Endothelial cell of umbilical vein (primary cell): ENCODE results near the gene EFNB1. TPM values are rescaled to one million over a fixed set of nuclear protein-coding genes. Genes with fewer than 3 reads are reported as not detected.

Experiments
- BruUV-seq: library from RNA; stranded (reverse); fragments of 400-500 nt; replicated peaks from 2 replicates; lab custom pipeline; 2021; lab: Mats Ljungman, UMichigan
- CTCF ChIA-PET: fragments of 300-600, 350-600 bp; sonication (Branson Sonifier 250); formaldehyde crosslinking; loops from one replicate; lab custom pipeline; 2021; ENCODE audit warnings: antibody characterized with exemption, inconsistent platforms; lab: Charles Lee
- POLR2A ChIA-PET: fragments of 300-600, 350-600 bp; sonication (Branson Sonifier 250); formaldehyde crosslinking; loops from one replicate; lab custom pipeline; 2021; ENCODE audit warnings: antibody characterized with exemption, inconsistent platforms; lab: Charles Lee
- DNase-seq: peaks from one replicate; pipeline ENCODE4 v3.0.0-alpha.2; 2011; ENCODE audit warnings: low read depth, low spot score
- FAIRE-seq: peaks from 2 replicates; lab custom pipeline; 2011; peaks lifted over from hg19 to GRCh38; lab: Jason Lieb, UNC
- H2AFZ ChIP-seq: 2 replicates; pipeline ENCODE4 v1.6.0; 2012; ENCODE audit warnings: low read depth, low read length, control low read depth, inconsistent platforms
- H3K27ac ChIP-seq: 2 replicates; pipeline ENCODE4 v1.5.1; 2011; ENCODE audit warnings: low read depth, mild to moderate bottlenecking, control low read depth, low read length, moderate library complexity; ENCODE audit not compliant: insufficient read depth
- H3K27me3 ChIP-seq, 2 experiments: 2 replicates each; pipeline versions ENCODE4 v1.6.0 to v1.6.1; 2011; ENCODE audit warnings: low read length in 2 of 2, mixed read lengths in 1 of 2; ENCODE audit not compliant: control insufficient read depth in 2 of 2, insufficient read depth in 2 of 2
- H3K36me3 ChIP-seq, 2 experiments: 2 replicates in 1 of 2; 3 replicates in 1 of 2; pipeline ENCODE4 v1.5.1; 2011; ENCODE audit warnings: low read length in 2 of 2, mild to moderate bottlenecking in 1 of 2, moderate library complexity in 1 of 2; ENCODE audit not compliant: control insufficient read depth in 2 of 2, insufficient read depth in 2 of 2; ENCODE audit errors: extremely low read depth in 1 of 2
- H3K4me1 ChIP-seq: 3 replicates; pipeline ENCODE4 v1.5.1; 2011; ENCODE audit warnings: mild to moderate bottlenecking, low read length; ENCODE audit not compliant: control insufficient read depth, insufficient read depth; ENCODE audit errors: extremely low read depth
- H3K4me2 ChIP-seq: 2 replicates; pipeline ENCODE4 v1.6.1; 2011; ENCODE audit warnings: low read length, control low read depth, mixed read lengths; ENCODE audit not compliant: insufficient read depth
- H3K4me3 ChIP-seq, 3 experiments: fragments of 200-600 bp in 1 of 3; sonication (generic), shearing (Covaris generic) in 1 of 3; replicated peaks in 1 of 3; 2 replicates each; pipeline ENCODE4 v1.5.1; 2011 to 2016; ENCODE audit warnings: control low read depth in 3 of 3, low read length in 3 of 3, mild to moderate bottlenecking in 2 of 3, inconsistent platforms in 1 of 3, low read depth in 1 of 3, moderate library complexity in 1 of 3; ENCODE audit not compliant: insufficient read depth in 1 of 3
- H3K79me2 ChIP-seq: 2 replicates; pipeline ENCODE4 v1.6.0; 2012; ENCODE audit warnings: low read length, inconsistent platforms; ENCODE audit not compliant: control insufficient read depth, insufficient read depth
- H3K9ac ChIP-seq: replicated peaks from 2 replicates; pipeline ENCODE3; 2011; ENCODE audit warnings: low read length, control low read depth; ENCODE audit not compliant: insufficient read depth; ENCODE audit errors: extremely low read depth
- H3K9me1 ChIP-seq: replicated peaks from 3 replicates; pipeline ENCODE4 v1.6.0; 2011; ENCODE audit warnings: mild to moderate bottlenecking, low read length; ENCODE audit not compliant: control insufficient read depth, insufficient read depth; ENCODE audit errors: extremely low read depth
- H3K9me3 ChIP-seq: replicated peaks from 2 replicates; pipeline ENCODE4 v1.5.1; 2012; ENCODE audit warnings: low read length, inconsistent platforms; ENCODE audit not compliant: control insufficient read depth, insufficient read depth
- H4K20me1 ChIP-seq: replicated peaks from 2 replicates; pipeline ENCODE3; 2011; ENCODE audit warnings: mild to moderate bottlenecking, low read length; ENCODE audit not compliant: control insufficient read depth, insufficient read depth; ENCODE audit errors: extremely low read depth
- CTCF ChIP-seq, 2 donors: IDR thresholded peaks; 1 replicate in 1 of 2; 2 replicates in 1 of 2; pipeline ENCODE4 v1.5.1; 2011; ENCODE audit warnings: low read length in 2 of 2, mild to moderate bottlenecking in 2 of 2, moderate library complexity in 2 of 2, control low read depth in 1 of 2, inconsistent platforms in 1 of 2, low read depth in 1 of 2; ENCODE audit not compliant: insufficient read depth in 1 of 2; ENCODE audit errors: extremely low read depth in 1 of 2
- EZH2 ChIP-seq: IDR thresholded peaks from 2 replicates; pipeline ENCODE4 v1.6.1; 2012; ENCODE audit warnings: borderline replicate concordance, low read depth, mild to moderate bottlenecking, moderate library complexity, low read length, inconsistent platforms; ENCODE audit not compliant: severe bottlenecking
- FOS ChIP-seq: IDR thresholded peaks from 2 replicates; pipeline ENCODE4 v1.6.1; 2011; ENCODE audit warnings: mild to moderate bottlenecking, low read length, moderate library complexity, borderline replicate concordance; ENCODE audit not compliant: insufficient read depth
- GATA2 ChIP-seq: IDR thresholded peaks from 2 replicates; pipeline ENCODE4 v1.7.0; 2011; ENCODE audit warnings: low read depth, mild to moderate bottlenecking, moderate library complexity, mixed read lengths, low read length; ENCODE audit not compliant: insufficient read length, insufficient read depth
- JUN ChIP-seq: IDR thresholded peaks from 2 replicates; pipeline ENCODE4 v1.6.1; 2011; ENCODE audit warnings: borderline replicate concordance, low read depth; ENCODE audit not compliant: insufficient read length, insufficient read depth
- MAX ChIP-seq: IDR thresholded peaks from 2 replicates; pipeline ENCODE4 v1.6.1; 2011; ENCODE audit not compliant: insufficient read depth, insufficient read length
- MYC ChIP-seq: IDR thresholded peaks from one replicate; pipeline ENCODE4 v1.6.1; 2011; ENCODE audit warnings: mild to moderate bottlenecking, low read depth, low read length
- POLR2A ChIP-seq: IDR thresholded peaks from 2 replicates; pipeline ENCODE4 v1.6.1; 2012; ENCODE audit warnings: low read depth, mild to moderate bottlenecking, control low read depth, low read length
- POLR2AphosphoS5 ChIP-seq: IDR thresholded peaks from 2 replicates; pipeline ENCODE4 v1.6.1; 2012; ENCODE audit warnings: low read depth, mild to moderate bottlenecking, control low read depth, low read length, moderate library complexity; ENCODE audit not compliant: insufficient read depth
- dilution Hi-C: fragments of 300-500 bp; cut with MboI; formaldehyde crosslinking; loops from one replicate; pipeline ENCODE4 v1.15.0; 2019; ENCODE audit warnings: low sequenced_read_pairs; ENCODE audit not compliant: extremely low pct_ligation_motif_present
- intact Hi-C: fragments of 100-400 bp; cut with micrococcal nuclease; formaldehyde crosslinking; loops from one replicate; pipeline ENCODE4 v1.10.0; 2022
- polyA plus RNA-seq, 4 experiments: library from polyadenylated mRNA; depleted of rRNA in 3 of 4; stranded (reverse) in 3 of 4; unstranded in 1 of 4; fragments of >200 nt; gene quantifications; 2 replicates each; pipeline versions ENCODE4 v1.2.1 to v1.2.3, GENCODE V29; 2011 to 2012; ENCODE audit warnings: missing spikeins in 1 of 4
- total RNA-seq: library from RNA; stranded (reverse); gene quantifications from 2 replicates; pipeline ENCODE4 v1.2.3, GENCODE V29; 2021

EFNB1 gene
- total and polyA plus RNA-seq, 2 donors (not counting 3 experiments of a cell fraction or from before 2014, with no cell fraction given), result 7.8 to 13.3 TPM

GRCh38 chrX:68889249-68889648, 60.4 kb downstream of the EFNB1 start:
- H2AFZ ChIP-seq, result no peak overlapping the region
- no peak overlapping the region for H3K4me3 ChIP-seq
- no peak for TF ChIP-seq GATA2
- TF ChIP-seq MYC, result no peak
- TF ChIP-seq JUN, result no peak
- no peak for TF ChIP-seq MAX
- TF ChIP-seq POLR2A, result no peak
- no peak for TF ChIP-seq FOS
- no peak for TF ChIP-seq POLR2AphosphoS5
- no peak for TF ChIP-seq CTCF (IDR thresholded peaks at IDR 0.05; ENCODE audit: extremely low read depth in 1 of 2, insufficient read depth in 1 of 2, low read depth in 1 of 2, low read length in 2 of 2)
- TF ChIP-seq EZH2, result no peak
- H3K4me1 ChIP-seq, result peaks cover 1% of the 10 kb centered on the region
- DNase-seq (no peak), FAIRE-seq (no peak)
- dilution Hi-C loops, result no loop called here
- H3K36me3 ChIP-seq, result no peaks in the 10 kb centered on the region
- H3K4me2 ChIP-seq, result no peak overlapping the region
- CTCF ChIA-PET, result no interaction called here
- intact Hi-C loops, result no loop called here
- H3K9ac ChIP-seq, result no peak overlapping the region
- H3K9me3 ChIP-seq, result no peaks in the 10 kb centered on the region
- no peaks in the 10 kb centered on the region for H4K20me1 ChIP-seq
- no TSS peak for BruUV-seq
- H3K27ac ChIP-seq, result no peak overlapping the region
- peaks cover 8 to 9% of the 10 kb centered on the region in 2 experiments for H3K27me3 ChIP-seq
- H3K79me2 ChIP-seq, result no peaks in the 10 kb centered on the region
- no peaks in the 10 kb centered on the region for H3K9me1 ChIP-seq
- POLR2A ChIA-PET, result no interaction called here

Other genes starting within 250 kb of the EFNB1 start
- gene STARD8, start 181.4 kb upstream of the EFNB1 start, total RNA-seq, result 8.4 and 14.8 TPM in 2 replicates
- 6.3 and 6.8 TPM in 2 replicates for gene STARD8, start 181.4 kb upstream of the EFNB1 start, polyA plus RNA-seq